ENCODE data around the gene SDS.

The SDS gene

GRCh38 chr12:113425960-113426453 lies 22.3 kb upstream of the SDS start:
- DNase-seq (ENCODE audit: low read depth in 2 of 2), result no peak

- DNase-seq (ENCODE audit: low read depth in 2 of 2), result peak in 1 of 2 donors; percentile 30
These were observed 21.5 kb upstream of the SDS start for GRCh38 chr12:113424915-113425823.

GRCh38 chr12:113424456-113424855 lies 20.8 kb upstream of the SDS start:
- no peak for DNase-seq (ENCODE audit: low read depth in 2 of 2)

- no peak for DNase-seq (ENCODE audit: low read depth in 2 of 2)
These were observed 19.4 kb upstream of the SDS start for GRCh38 chr12:113422886-113423669.

GRCh38 chr12:113422030-113422885 lies 18.6 kb upstream of the SDS start, which contains the start of gene SDSL:
TSS of gene SDSL (plus strand) at chr12:113422380. CDS start at chr12:113427983, 5,603 bp downstream.
- DNase-seq (ENCODE audit: low read depth in 2 of 2), result no peak

- no peak for DNase-seq (ENCODE audit: low read depth in 2 of 2)
These were observed 17.4 kb upstream of the SDS start for GRCh38 chr12:113420996-113421595.

- DNase-seq (ENCODE audit: low read depth in 2 of 2), result no peak
These were observed 14.7 kb upstream of the SDS start for GRCh38 chr12:113418213-113418879.

GRCh38 chr12:113416091-113416754 lies 12.5 kb upstream of the SDS start:
- DNase-seq (ENCODE audit: low read depth in 2 of 2), result no peak

GRCh38 chr12:113414519-113415038 lies 10.9 kb upstream of the SDS start:
- no peak for DNase-seq (ENCODE audit: low read depth in 2 of 2)

- DNase-seq (ENCODE audit: low read depth in 2 of 2), result no peak
These were observed 9.8 kb upstream of the SDS start for GRCh38 chr12:113413488-113413939.

GRCh38 chr12:113409462-113410124 lies 5.9 kb upstream of the SDS start:
- DNase-seq (ENCODE audit: low read depth in 2 of 2), result no peak

GRCh38 chr12:113408756-113409298 lies 5.1 kb upstream of the SDS start:
- DNase-seq (ENCODE audit: low read depth in 2 of 2), result no peak

GRCh38 chr12:113407931-113408600 lies 4.4 kb upstream of the SDS start:
- DNase-seq (ENCODE audit: low read depth in 2 of 2), result no peak

GRCh38 chr12:113405694-113406093 lies 2.0 kb upstream of the SDS start:
- no peak for DNase-seq (ENCODE audit: low read depth in 2 of 2)

- DNase-seq (ENCODE audit: low read depth in 2 of 2), result no peak
These were observed 964 bp downstream of the SDS start for GRCh38 chr12:113402586-113403260.

GRCh38 chr12:113401066-113402000 lies 2.4 kb downstream of the SDS start:
- DNase-seq (ENCODE audit: low read depth in 2 of 2), result no peak

- DNase-seq (ENCODE audit: low read depth in 2 of 2), result no peak
These were observed 3.3 kb downstream of the SDS start for GRCh38 chr12:113400362-113400761.
